NCI-H2171 treated with DMSO at 0.1 percent for 48 hours (cell line): Measurements from ENCODE around the gene YBX1.
"Not testable (repeated sequence)": the region's sequence is repeated elsewhere in the genome, so short reads cannot be mapped to it uniquely, and the experiment has no call there.

Source experiments
- DNase-seq: peaks from one replicate; lab custom pipeline; 2025; lab: John Stamatoyannopoulos, UW

YBX1 gene

DNA sequence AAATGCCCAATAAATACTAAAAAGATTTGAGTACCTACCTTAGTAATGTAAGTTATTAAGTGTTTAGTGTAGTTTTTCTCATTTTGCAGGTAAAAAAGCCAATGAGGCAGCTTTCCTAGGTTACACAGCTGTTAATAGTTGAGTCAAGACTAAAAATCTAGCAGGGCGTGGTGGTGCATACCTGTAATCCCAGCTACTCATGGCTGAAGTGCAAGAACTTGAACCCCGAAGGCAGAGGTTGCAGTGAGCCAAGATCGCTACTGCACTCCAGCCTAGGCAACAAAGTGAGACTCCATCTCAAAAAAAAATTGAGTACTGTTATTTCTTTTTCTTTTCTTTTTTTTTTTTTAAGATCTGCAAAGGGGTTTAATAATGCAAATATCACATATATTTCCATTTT is 7.7 kb downstream of the YBX1 start:
- no peak for DNase-seq

DNA sequence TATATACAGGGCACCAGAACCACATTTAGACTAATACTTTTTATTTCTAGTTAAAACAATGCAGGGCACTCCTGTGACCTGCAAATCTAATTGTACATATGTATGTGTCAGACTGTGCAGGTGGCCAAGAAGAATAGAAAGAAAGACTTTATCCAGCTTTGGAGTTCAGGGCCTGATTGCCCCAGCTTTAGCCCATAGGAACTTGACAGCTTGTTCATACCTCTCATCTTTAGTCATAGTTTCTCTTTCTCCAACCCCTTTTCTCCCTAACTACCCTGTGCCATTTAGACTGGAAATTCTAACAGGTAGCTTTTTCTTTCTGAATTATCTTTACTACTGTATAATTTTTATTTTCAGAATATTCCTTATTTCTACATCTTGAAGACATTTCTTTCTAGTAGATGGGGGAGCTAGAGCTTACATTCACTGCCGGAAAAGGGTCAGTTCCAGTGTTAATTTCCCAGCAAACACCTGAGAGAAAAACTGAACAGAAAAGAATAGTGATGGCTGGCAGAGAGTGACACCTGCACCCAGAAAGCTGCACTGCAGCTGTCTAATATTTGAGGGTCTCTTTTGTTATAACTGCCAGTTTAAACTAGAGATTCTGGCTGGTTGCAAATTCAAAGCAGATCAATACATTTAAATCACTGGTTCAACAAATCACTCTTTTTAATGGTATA is 8.4 kb downstream of the YBX1 start:
- no peak for DNase-seq

DNA sequence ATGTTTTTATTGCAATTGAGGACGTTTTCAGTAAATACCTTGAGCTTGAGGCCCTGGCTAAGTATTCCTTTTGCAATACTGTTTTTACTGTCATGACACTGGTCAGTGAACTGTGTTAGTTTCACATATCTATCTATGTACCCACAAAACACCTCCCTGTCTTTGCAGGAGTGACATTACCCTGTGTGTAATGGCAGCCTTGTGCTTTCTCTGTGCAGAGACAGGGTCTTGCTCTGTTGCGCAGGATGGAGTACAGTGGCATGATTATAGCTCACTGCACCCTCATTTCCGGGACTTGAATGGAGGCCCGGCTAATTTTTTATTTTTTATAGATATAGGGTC is 8.9 kb downstream of the YBX1 start:
- DNase-seq: no peak

GRCh38 chr1:42692461-42692860 is 10.2 kb downstream of the YBX1 start:
- no peak for DNase-seq

DNA sequence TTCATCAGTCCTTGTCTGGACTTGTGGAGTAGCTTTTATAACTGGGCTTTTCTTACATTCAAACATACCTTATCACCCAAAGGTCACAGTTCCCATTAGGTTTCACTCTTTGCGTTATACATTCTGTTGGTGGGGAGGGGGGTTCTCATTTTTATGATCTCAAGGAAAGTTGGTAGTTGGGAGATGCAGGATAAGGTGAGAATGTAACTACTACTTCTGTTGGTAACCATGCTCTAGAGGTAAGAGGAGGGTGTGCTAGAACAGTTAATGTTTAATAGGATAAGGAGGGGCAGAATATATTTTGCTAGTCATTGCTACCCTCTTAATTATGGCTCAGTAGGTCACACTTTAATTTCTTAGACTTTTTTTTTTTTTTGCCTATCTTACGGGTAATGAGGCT is 10.7 kb downstream of the YBX1 start:
- no peak for DNase-seq

GRCh38 chr1:42698081-42698813 is 16.0 kb downstream of the YBX1 start:
- no peak for DNase-seq

DNA sequence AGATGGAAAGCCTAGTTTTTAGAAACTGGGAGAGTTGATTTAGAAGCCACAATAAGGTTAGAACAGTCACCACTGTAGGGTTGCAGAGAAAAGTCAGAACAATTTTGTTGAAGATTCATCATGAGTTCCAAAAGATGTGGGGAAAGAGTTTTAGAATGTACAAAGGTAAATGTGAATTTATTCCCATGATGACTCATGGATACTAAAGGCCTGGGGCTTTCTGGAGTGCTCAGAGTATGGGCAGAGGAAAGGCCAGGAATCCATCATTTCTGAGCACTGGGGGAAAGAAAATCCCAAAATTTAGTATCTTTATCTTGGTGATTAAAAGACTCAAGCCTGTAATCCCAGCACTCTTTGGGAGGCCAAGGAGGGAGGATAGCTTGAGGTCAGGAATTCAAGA is 17.8 kb downstream of the YBX1 start:
- no peak for DNase-seq

GRCh38 chr1:42703888-42704464 is 21.8 kb downstream of the YBX1 start:
- DNase-seq: no peak

- DNase-seq: not testable (repeated sequence)
Observed at GRCh38 chr1:42712808-42713207, 30.6 kb downstream of the YBX1 start.

DNA sequence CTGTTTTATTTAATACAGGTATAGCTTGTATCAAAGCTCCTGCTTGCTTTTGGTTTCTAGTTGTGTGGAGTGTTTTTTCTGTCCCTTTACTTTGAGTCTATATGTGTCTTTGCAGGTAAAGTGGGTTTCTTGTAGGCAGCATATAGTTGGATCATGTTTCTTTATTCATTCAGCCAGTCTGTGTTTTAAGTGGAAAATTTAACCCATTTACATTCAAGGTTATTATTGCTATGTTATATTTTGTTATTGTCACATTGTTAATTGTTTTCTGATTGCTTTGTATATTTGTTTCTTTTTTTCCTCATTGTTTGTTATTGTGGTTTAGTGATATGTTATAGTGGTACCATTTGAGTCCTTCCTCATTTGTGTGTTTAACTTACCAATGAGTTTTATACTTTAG is 31.1 kb downstream of the YBX1 start:
- DNase-seq: no peak

DNA sequence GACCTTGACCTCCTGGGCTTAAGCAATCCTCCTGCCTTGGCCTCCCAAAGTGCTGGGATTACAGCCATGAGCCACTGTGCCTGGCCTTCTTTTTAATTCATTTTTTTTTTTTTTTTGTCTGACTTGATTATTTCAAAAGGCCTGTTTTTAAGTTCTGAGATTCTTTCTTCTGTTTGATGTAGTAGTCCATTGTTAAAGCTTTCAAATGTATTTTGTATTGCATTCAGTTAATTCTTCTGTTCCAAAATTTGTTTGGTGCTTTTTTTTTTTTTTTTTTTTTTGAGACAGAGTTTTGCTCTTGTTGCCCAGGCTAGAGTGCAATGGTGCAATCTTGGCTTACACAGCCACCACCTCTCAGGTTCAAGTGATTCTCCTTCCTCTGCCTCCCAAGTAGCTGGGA is 32.2 kb downstream of the YBX1 start:
- DNase-seq: not testable (repeated sequence)

- DNase-seq: no peak
Observed at GRCh38 chr1:42720868-42721267, 38.6 kb downstream of the YBX1 start.

- peak; percentile 66 for DNase-seq
Observed at GRCh38 chr1:42721926-42722325, 39.7 kb downstream of the YBX1 start.

GRCh38 chr1:42722403-42722802 is 40.2 kb downstream of the YBX1 start:
- DNase-seq: not testable (repeated sequence)

DNA sequence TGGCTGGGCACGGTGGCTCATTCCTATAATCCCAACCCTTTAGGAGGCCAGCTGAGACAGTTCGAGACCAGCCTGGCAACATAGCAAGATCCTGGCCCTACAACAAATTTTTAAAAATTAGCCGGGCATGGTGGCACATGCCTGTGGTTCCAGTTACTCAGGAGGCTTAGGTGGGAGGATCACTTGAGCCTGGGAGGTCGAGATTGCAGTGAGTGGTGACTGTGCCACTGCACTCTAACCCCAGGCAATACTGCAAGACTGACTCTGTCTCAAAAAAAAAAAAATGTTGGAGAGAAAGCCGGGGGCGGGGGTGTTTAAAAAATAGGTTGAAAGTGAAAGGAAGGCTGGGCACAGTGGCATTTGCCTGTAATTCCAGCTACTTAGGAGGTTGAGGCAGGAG is 41.3 kb downstream of the YBX1 start:
- no peak for DNase-seq

GRCh38 chr1:42725820-42726219 is 43.6 kb downstream of the YBX1 start:
- not testable (repeated sequence) for DNase-seq

DNA sequence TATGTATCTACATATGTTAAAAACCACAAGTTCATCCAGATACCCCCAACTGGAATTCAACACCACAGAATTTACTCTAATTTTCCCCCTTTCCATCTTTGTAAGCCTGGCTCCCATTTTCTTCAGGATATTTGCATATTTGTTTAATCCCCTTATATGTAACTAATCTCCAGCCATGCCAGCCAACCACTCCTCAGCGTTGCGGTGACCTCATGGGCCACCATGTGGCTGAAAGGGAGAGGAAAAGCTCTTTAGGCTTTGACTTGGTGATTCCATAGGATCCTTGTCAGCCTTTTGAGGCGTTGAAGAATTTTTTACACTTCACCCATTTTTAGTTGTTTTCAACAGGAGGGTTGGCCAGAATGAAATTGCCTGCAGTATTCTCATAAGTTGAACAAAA is 47.8 kb downstream of the YBX1 start:
- DNase-seq: no peak

GRCh38 chr1:42730988-42731387 is 48.8 kb downstream of the YBX1 start:
- DNase-seq: no peak

- no peak for DNase-seq
Observed at GRCh38 chr1:42731585-42731984, 49.4 kb downstream of the YBX1 start.

DNA sequence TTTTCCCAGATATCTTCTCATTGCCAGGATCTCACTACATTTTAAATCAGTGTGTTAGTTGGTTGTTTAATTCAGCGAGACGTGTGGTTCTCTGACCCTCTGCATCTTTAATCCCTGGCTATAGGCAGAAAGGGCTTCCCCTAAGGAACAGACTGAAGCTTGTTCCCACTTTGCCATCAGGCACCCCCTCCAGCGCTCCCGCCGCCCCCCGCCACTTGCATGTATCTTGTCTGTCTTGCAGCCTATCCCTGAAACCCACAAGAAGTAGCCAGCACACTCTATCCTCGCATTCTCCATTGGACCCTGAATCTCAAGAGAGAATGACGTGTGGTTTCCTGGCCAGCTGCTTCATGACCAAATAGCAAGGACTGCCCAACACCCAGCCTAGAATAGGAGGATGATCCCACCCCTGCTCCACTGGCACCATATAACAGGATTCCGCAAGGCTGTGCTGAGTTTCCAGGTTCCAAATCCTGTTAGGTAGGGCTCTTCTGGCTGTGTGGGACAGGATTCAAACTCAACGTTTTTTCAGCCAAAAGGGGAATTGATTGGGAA is 50.0 kb downstream of the YBX1 start:
- DNase-seq: no peak

DNA sequence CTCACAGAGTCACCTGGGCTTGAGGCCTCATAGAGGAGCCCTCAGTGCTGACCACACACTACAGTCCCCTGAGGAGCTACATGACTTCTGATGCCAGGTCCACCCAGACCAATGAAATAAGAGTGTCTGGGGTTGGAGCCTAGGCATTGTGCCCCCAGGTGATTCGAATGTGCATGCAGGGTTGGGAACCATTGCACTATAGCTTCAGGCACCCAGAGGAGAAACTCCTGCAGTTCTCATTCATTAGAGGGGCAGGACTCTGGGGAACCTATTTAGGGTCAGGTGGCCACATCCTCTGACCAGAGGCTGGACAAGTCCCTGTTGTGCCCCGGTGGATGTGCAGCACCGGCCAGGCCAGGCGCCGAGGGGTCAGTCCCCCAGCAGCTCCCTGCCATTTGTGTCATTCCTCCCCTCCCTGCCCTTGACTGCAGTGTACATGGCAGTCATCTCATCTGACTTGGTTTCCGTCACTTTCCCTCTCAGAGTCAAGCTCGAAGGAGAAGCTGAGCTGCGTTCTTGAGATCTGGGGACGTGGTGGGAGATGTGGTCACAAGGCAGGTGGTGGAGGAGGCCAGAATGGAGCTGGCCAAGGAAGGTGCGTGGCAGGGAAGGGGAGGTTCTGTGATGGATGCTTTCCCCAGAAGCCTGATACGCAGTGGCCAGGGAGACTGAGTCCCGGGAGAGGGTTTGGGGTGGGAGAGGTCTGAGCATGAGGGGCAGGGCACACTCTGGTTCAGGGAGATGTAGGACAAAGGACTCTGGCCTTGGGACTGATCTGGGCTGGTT is 51.4 kb downstream of the YBX1 start:
- DNase-seq: no peak
